Natural killer cell (primary cell): ENCODE data around the gene EID1. TPM values are rescaled to one million over a fixed set of nuclear protein-coding genes. Genes with fewer than 3 reads are reported as not detected.

Source experiments
- ATAC-seq, 3 donors: fragments of 150-1000 bp in 2 of 3; fragments of 200-7000 bp in 1 of 3; cut with Tn5 transposase; 1 replicate in 1 of 3; 2 replicates in 2 of 3; pipeline ENCODE4 v1.10.0; 2021; ENCODE audit warnings: mild to moderate bottlenecking in 2 of 3, moderate library complexity in 2 of 3
- DNase-seq, 2 donors: peaks; one replicate each; pipeline versions ENCODE4 v3.0.0 to v3.0.0-alpha.2; 2013 to 2021; ENCODE audit warnings: mixed read lengths in 1 of 2
- H3K27ac ChIP-seq: one replicate; pipeline ENCODE4 v1.5.1; 2013; ENCODE audit warnings: mild to moderate bottlenecking, low read length
- H3K27me3 ChIP-seq: one replicate; pipeline ENCODE4 v1.6.1; 2013; ENCODE audit warnings: low read length; ENCODE audit not compliant: control insufficient read depth, insufficient read depth
- H3K36me3 ChIP-seq: one replicate; pipeline ENCODE4 v1.6.1; 2013; ENCODE audit warnings: low read length; ENCODE audit not compliant: control insufficient read depth, insufficient read depth
- H3K4me1 ChIP-seq: one replicate; pipeline ENCODE4 v1.6.1; 2013; ENCODE audit warnings: low read length; ENCODE audit not compliant: control insufficient read depth, insufficient read depth
- H3K4me3 ChIP-seq: one replicate; pipeline ENCODE4 v1.5.1; 2013; ENCODE audit warnings: low read length
- H3K9me3 ChIP-seq: one replicate; pipeline ENCODE4 v1.6.1; 2013; ENCODE audit warnings: low read length; ENCODE audit not compliant: control insufficient read depth, insufficient read depth
- H3K27ac Mint-ChIP-seq, 2 donors: one replicate each; pipeline ENCODE4 v1.8.0; 2022; ENCODE audit warnings: mild to moderate bottlenecking in 2 of 2, mixed read lengths in 2 of 2, moderate library complexity in 1 of 2
- H3K27me3 Mint-ChIP-seq, 2 donors: one replicate each; pipeline ENCODE4 v1.8.0; 2022; ENCODE audit warnings: low read depth in 2 of 2, mixed read lengths in 2 of 2
- H3K36me3 Mint-ChIP-seq: one replicate; pipeline ENCODE4 v1.8.0; 2022; ENCODE audit warnings: mixed read lengths
- H3K4me1 Mint-ChIP-seq, 2 donors: one replicate each; pipeline ENCODE4 v1.8.0; 2022; ENCODE audit warnings: mixed read lengths in 2 of 2
- H3K4me3 Mint-ChIP-seq: one replicate; pipeline ENCODE4 v1.8.0; 2022; ENCODE audit warnings: mild to moderate bottlenecking, moderate library complexity, mixed read lengths
- H3K9me3 Mint-ChIP-seq, 2 donors: one replicate each; pipeline ENCODE4 v1.8.0; 2022; ENCODE audit warnings: mixed read lengths in 2 of 2
- WGBS: methylation state at CpG from one replicate; pipeline ENCODE4 v1.1.7; 2013; ENCODE audit warnings: missing lambda C conversion rate; ENCODE audit not compliant: insufficient coverage; 5-methylcytosine and 5-hydroxymethylcytosine counted together
- intact Hi-C: fragments of 100-400 bp; cut with micrococcal nuclease; formaldehyde crosslinking; loops from one replicate; pipeline ENCODE4 v1.14.2; 2022
- total RNA-seq, 4 donors: library from RNA; stranded (reverse); fragments of 120-200 nt in 1 of 4; gene quantifications; one replicate each; pipeline versions ENCODE4 v1.2.3 to v1.2.4, GENCODE V29; 2013 to 2022
- TF ChIP-seq, protein P1 (sequence below): fragments of 200-600 bp; IDR thresholded peaks from one replicate; pipeline ENCODE4 v1.8.0; 2022; ENCODE audit warnings: antibody characterized with exemption

Gene EID1
- total RNA-seq, 3 donors from 2014 or later (not counting 1 experiment from before 2014, with no cell fraction given), result 63.5 to 70.2 (median 67.3) TPM

DNA sequence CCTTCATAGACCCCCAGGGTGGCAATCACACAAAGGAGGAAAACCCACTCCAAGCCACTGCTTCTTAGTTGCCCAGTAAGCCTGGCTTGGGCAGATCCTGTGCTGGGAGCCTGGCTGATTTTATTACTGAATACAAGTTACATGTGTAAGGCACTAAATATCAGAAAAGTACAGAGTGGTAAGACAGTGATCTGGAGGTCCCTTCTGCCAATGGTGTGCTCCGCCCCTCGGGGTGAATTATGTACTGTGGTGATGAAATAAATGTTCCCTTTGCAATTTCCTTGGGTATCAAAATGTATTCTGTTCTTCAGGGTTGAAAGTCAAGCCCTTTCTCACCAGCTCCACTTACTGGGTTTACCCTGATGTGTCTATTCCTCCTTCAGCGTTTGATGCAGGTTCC, 38.8 kb downstream of the EID1 start:
- no peaks in the 10 kb centered on the region for H3K4me1 ChIP-seq
- no peak overlapping the region for H3K4me3 ChIP-seq
- DNase-seq (no peak), ATAC-seq (no peak)
- Mint-ChIP-seq H3K4me3 (no peak overlapping the region), H3K36me3 (no peaks in the 10 kb centered on the region), H3K27me3 (peaks cover 17 to 35% of the 10 kb centered on the region in 2 donors), H3K4me1 (no peaks in the 10 kb centered on the region), H3K27ac (no peak overlapping the region), H3K9me3 (no peaks in the 10 kb centered on the region)
- H3K27me3 ChIP-seq, result no peaks in the 10 kb centered on the region
- WGBS, result 88% methylated on average over 3 of the region's 3 CpGs
- intact Hi-C loops, result no loop called here
- TF ChIP-seq, protein P1, sequence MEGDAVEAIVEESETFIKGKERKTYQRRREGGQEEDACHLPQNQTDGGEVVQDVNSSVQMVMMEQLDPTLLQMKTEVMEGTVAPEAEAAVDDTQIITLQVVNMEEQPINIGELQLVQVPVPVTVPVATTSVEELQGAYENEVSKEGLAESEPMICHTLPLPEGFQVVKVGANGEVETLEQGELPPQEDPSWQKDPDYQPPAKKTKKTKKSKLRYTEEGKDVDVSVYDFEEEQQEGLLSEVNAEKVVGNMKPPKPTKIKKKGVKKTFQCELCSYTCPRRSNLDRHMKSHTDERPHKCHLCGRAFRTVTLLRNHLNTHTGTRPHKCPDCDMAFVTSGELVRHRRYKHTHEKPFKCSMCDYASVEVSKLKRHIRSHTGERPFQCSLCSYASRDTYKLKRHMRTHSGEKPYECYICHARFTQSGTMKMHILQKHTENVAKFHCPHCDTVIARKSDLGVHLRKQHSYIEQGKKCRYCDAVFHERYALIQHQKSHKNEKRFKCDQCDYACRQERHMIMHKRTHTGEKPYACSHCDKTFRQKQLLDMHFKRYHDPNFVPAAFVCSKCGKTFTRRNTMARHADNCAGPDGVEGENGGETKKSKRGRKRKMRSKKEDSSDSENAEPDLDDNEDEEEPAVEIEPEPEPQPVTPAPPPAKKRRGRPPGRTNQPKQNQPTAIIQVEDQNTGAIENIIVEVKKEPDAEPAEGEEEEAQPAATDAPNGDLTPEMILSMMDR, result no peak
- H3K27ac ChIP-seq, result no peak overlapping the region
- H3K9me3 ChIP-seq, result no peaks in the 10 kb centered on the region
- H3K36me3 ChIP-seq, result no peaks in the 10 kb centered on the region

- Mint-ChIP-seq H3K27me3 (peaks cover 13 to 27% of the 10 kb centered on the region in 2 donors), H3K4me3 (no peak overlapping the region), H3K36me3 (no peaks in the 10 kb centered on the region)
These were observed 44.1 kb downstream of the EID1 start for GRCh38 chr15:48922046-48922445.

DNA sequence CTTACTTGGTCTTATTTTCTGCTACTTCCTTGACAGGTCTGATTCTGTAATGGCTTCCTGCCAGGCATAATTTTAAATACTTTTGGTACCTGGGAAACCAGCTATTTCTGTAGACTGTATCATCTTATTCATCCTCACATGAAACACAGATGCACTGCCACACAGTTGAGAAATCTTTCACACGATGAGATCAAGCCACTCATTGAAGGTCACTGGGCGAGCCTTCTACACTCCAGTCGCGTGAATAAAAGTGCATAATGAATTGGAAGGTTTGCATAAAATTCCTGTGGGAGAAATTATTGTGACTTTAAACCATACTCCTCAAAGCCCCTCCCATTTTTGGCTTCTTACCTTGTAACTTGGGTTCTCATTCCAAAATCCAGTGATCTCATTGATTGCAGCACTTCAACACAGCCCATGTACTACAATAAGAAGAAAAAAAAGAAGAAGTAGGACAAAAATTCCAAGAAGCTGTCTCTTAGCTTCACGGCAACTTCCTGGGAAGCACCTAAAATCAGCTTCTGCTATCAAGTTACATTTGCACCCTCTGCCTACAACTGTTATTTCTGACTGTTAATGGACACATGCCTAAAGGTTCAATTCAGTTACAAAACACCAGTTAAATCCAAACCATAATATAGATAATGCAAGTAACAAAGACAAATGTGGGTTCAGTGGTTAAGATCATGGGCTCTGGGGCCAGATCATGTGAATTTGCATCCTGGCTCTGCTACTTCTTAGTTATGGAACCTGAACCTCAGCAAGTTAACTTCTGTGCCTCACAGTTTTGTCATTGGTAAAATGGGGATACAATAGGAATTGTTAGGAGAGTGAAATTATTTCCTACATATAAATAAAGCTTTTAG, 46.8 kb downstream of the EID1 start:
- 95% methylated on average over 5 of the region's 5 CpGs for whole genome bisulfite sequencing
- intact Hi-C loops, result no loop called here
- peaks cover 16 to 19% of the 10 kb centered on the region in 2 donors for H3K27me3 Mint-ChIP-seq
- Histone ChIP-seq H3K36me3 (no peaks in the 10 kb centered on the region), H3K9me3 (no peaks in the 10 kb centered on the region), H3K27me3 (no peaks in the 10 kb centered on the region), H3K27ac (no peak overlapping the region), H3K4me1 (no peaks in the 10 kb centered on the region), H3K4me3 (no peak overlapping the region)
- TF ChIP-seq, protein P1, result no peak
- ATAC-seq (no peak), DNase-seq (no peak)
- no peaks in the 10 kb centered on the region for H3K9me3 Mint-ChIP-seq
- no peak overlapping the region for H3K4me3 Mint-ChIP-seq
- no peak overlapping the region for H3K27ac Mint-ChIP-seq
- no peaks in the 10 kb centered on the region for H3K4me1 Mint-ChIP-seq
- H3K36me3 Mint-ChIP-seq, result no peaks in the 10 kb centered on the region

More at GRCh38 chr15:48922046-48922445, 44.1 kb downstream of the EID1 start:
- no peak overlapping the region for H3K27ac Mint-ChIP-seq
- H3K4me1 Mint-ChIP-seq, result no peaks in the 10 kb centered on the region
- WGBS, result 80% methylated on average over 1 of the region's 2 CpGs
- H3K4me1 ChIP-seq, result no peaks in the 10 kb centered on the region
- TF ChIP-seq, protein P1, result no peak
- no peak overlapping the region for H3K27ac ChIP-seq
- no peak overlapping the region for H3K4me3 ChIP-seq
- no peak for DNase-seq
- no peaks in the 10 kb centered on the region for H3K27me3 ChIP-seq
- intact Hi-C loops, result no loop called here
- H3K36me3 ChIP-seq, result no peaks in the 10 kb centered on the region
- no peak for ATAC-seq
- no peaks in the 10 kb centered on the region for H3K9me3 ChIP-seq
- no peaks in the 10 kb centered on the region for H3K9me3 Mint-ChIP-seq
